Activated CD8-positive, alpha-beta T cell treated with anti-CD3 and anti-CD28 coated beads for 36 hours (primary cell): ENCODE data around the gene USP26. TPM values are rescaled to one million over a fixed set of nuclear protein-coding genes. Genes with fewer than 3 reads are reported as not detected.

Experiments
- ATAC-seq: fragments of 200-7000 bp; cut with Tn5 transposase; one replicate; pipeline ENCODE4 v1.10.0; 2021; ENCODE audit warnings: mild to moderate bottlenecking, moderate library complexity
- CTCF ChIA-PET: fragments of 350-600 bp; sonication (Branson Sonifier 250); formaldehyde crosslinking; loops from one replicate; lab custom pipeline; 2021; ENCODE audit warnings: antibody characterized with exemption; lab: Charles Lee
- POLR2A ChIA-PET: fragments of 350-600 bp; sonication (Branson Sonifier 250); formaldehyde crosslinking; loops from one replicate; lab custom pipeline; 2021; ENCODE audit warnings: antibody characterized with exemption; lab: Charles Lee
- DNase-seq: peaks from one replicate; pipeline ENCODE4 v3.0.0-alpha.2; 2020
- H3K27ac Mint-ChIP-seq: one replicate; pipeline ENCODE4 v1.8.0; 2021; ENCODE audit warnings: mild to moderate bottlenecking, mixed read lengths
- H3K27me3 Mint-ChIP-seq: one replicate; pipeline ENCODE4 v1.8.0; 2021; ENCODE audit warnings: mixed read lengths
- H3K36me3 Mint-ChIP-seq: one replicate; pipeline ENCODE4 v1.8.0; 2021; ENCODE audit warnings: low read depth, mixed read lengths
- H3K4me1 Mint-ChIP-seq: one replicate; pipeline ENCODE4 v1.8.0; 2021; ENCODE audit warnings: low read depth, mixed read lengths
- H3K4me3 Mint-ChIP-seq: one replicate; pipeline ENCODE4 v1.8.0; 2021; ENCODE audit warnings: mild to moderate bottlenecking, moderate library complexity, mixed read lengths
- H3K9me3 Mint-ChIP-seq: one replicate; pipeline ENCODE4 v1.8.0; 2021; ENCODE audit warnings: mixed read lengths
- CTCF ChIP-seq: fragments of 200-600 bp; IDR thresholded peaks from one replicate; pipeline ENCODE4 v1.8.0; 2022; ENCODE audit warnings: antibody characterized with exemption, mild to moderate bottlenecking
- intact Hi-C: fragments of 100-400 bp; cut with micrococcal nuclease; formaldehyde crosslinking; loops from one replicate; pipeline ENCODE4 v1.10.0; 2022
- total RNA-seq, 2 experiments: library from RNA; stranded (reverse); gene quantifications; one replicate each; pipeline ENCODE4 v1.2.3, GENCODE V29; 2021

The USP26 gene
- total RNA-seq, 2 experiments from 2014 or later = not detected

GRCh38 chrX:133033010-133033409 is 63.9 kb downstream of the USP26 start:
- ATAC-seq = no peak
- DNase-seq = no peak
- H3K4me1 Mint-ChIP-seq = no peaks in the 10 kb centered on the region
- no peaks in the 10 kb centered on the region for H3K27me3 Mint-ChIP-seq
- TF ChIP-seq CTCF = no peak
- H3K9me3 Mint-ChIP-seq = no peaks in the 10 kb centered on the region
- no peak overlapping the region for H3K27ac Mint-ChIP-seq
- H3K36me3 Mint-ChIP-seq = no peaks in the 10 kb centered on the region
- intact Hi-C loops = no loop called here
- POLR2A ChIA-PET = no interaction called here
- CTCF ChIA-PET = no interaction called here
- H3K4me3 Mint-ChIP-seq = no peak overlapping the region

GRCh38 chrX:133018229-133018628 is 78.7 kb downstream of the USP26 start:
- Mint-ChIP-seq H3K27ac (no peak overlapping the region), H3K9me3 (no peaks in the 10 kb centered on the region), H3K36me3 (no peaks in the 10 kb centered on the region), H3K4me3 (no peak overlapping the region), H3K4me1 (no peaks in the 10 kb centered on the region), H3K27me3 (no peaks in the 10 kb centered on the region)
- CTCF ChIA-PET = no interaction called here
- intact Hi-C loops = no loop called here
- POLR2A ChIA-PET = no interaction called here
- ATAC-seq (no peak), DNase-seq (no peak)
- TF ChIP-seq CTCF = no peak

- H3K9me3 Mint-ChIP-seq = no peaks in the 10 kb centered on the region
These were observed 89.5 kb downstream of the USP26 start for GRCh38 chrX:133007458-133007857.

GRCh38 chrX:133005616-133006015 is 91.3 kb downstream of the USP26 start:
- no peaks in the 10 kb centered on the region for H3K4me1 Mint-ChIP-seq
- no peaks in the 10 kb centered on the region for H3K9me3 Mint-ChIP-seq
- intact Hi-C loops = no loop called here
- peaks cover 2% of the 10 kb centered on the region for H3K27me3 Mint-ChIP-seq
- H3K36me3 Mint-ChIP-seq = no peaks in the 10 kb centered on the region
- ATAC-seq = no peak
- no peak for DNase-seq
- no peak overlapping the region for H3K4me3 Mint-ChIP-seq
- POLR2A ChIA-PET = no interaction called here
- CTCF ChIA-PET = interaction anchor here (1.0 kb wide), 1 partner anchor 183 kb away, joined by 3 read pairs; no protein-coding TSS in a partner anchor
- no peak for TF ChIP-seq CTCF
- no peak overlapping the region for H3K27ac Mint-ChIP-seq

More at GRCh38 chrX:133007458-133007857, 89.5 kb downstream of the USP26 start:
- Mint-ChIP-seq H3K36me3 (no peaks in the 10 kb centered on the region), H3K27me3 (peaks cover 2% of the 10 kb centered on the region), H3K4me1 (no peaks in the 10 kb centered on the region), H3K4me3 (no peak overlapping the region), H3K27ac (no peak overlapping the region)
- intact Hi-C loops = no loop called here
- DNase-seq = no peak
- ATAC-seq = no peak
- POLR2A ChIA-PET = no interaction called here
- TF ChIP-seq CTCF = no peak
- CTCF ChIA-PET = no interaction called here

- intact Hi-C loops = no loop called here
- ChIA-PET POLR2A (no interaction called here), CTCF (interaction anchor here (0.6 to 1.3 kb wide), 5 partner anchors 17 to 183 kb away, joined by 3 read pairs; no protein-coding TSS in a partner anchor)
- Mint-ChIP-seq H3K27me3 (peaks cover 2% of the 10 kb centered on the region), H3K27ac (no peak overlapping the region), H3K4me1 (no peaks in the 10 kb centered on the region), H3K9me3 (no peaks in the 10 kb centered on the region), H3K4me3 (no peak overlapping the region), H3K36me3 (no peaks in the 10 kb centered on the region)
- no peak for DNase-seq
- no peak for ATAC-seq
- TF ChIP-seq CTCF = peak; percentile 11
These were observed 91.9 kb downstream of the USP26 start for GRCh38 chrX:133005042-133005441.
